Ishikawa (cell line): Measurements from ENCODE around the gene ELOVL4.
A peak's percentile ranks its signal among the peaks of the same experiment; 100 is the strongest.

Experiments used
- CEBPB ChIP-seq: IDR thresholded peaks from 2 replicates; pipeline ENCODE4 v1.6.1; 2012
- CREB1 ChIP-seq: IDR thresholded peaks from 2 replicates; pipeline ENCODE4 v1.6.1; 2012; ENCODE audit warnings: low read depth
- EGR1 ChIP-seq: IDR thresholded peaks from 2 replicates; pipeline ENCODE4 v1.6.1; 2012
- EP300 ChIP-seq: IDR thresholded peaks from 2 replicates; pipeline ENCODE4 v1.6.1; 2012; ENCODE audit warnings: borderline replicate concordance
- FOXM1 ChIP-seq: IDR thresholded peaks from 2 replicates; pipeline ENCODE4 v1.6.1; 2012; ENCODE audit warnings: low read depth, borderline replicate concordance
- MAX ChIP-seq: IDR thresholded peaks from 2 replicates; pipeline ENCODE4 v1.6.1; 2012
- NFIC ChIP-seq: IDR thresholded peaks from 2 replicates; pipeline ENCODE4 v1.6.1; 2012
- RAD21 ChIP-seq: IDR thresholded peaks from 2 replicates; pipeline ENCODE4 v1.6.1; 2012; ENCODE audit warnings: low read depth
- REST ChIP-seq: IDR thresholded peaks from 2 replicates; pipeline ENCODE4 v1.6.1; 2012; ENCODE audit warnings: low read depth, mild to moderate bottlenecking
- TAF1 ChIP-seq: IDR thresholded peaks from 2 replicates; pipeline ENCODE4 v1.6.1; 2012; ENCODE audit warnings: low read depth, mild to moderate bottlenecking
- TCF12 ChIP-seq: IDR thresholded peaks from 2 replicates; pipeline ENCODE4 v1.6.1; 2012; ENCODE audit warnings: low read depth
- TEAD4 ChIP-seq: IDR thresholded peaks from 2 replicates; pipeline ENCODE4 v1.6.1; 2012
- USF1 ChIP-seq: IDR thresholded peaks from 2 replicates; pipeline ENCODE4 v1.6.1; 2012
- YY1 ChIP-seq: IDR thresholded peaks from 2 replicates; pipeline ENCODE4 v1.6.1; 2012; ENCODE audit warnings: low read depth
- ZBTB7A ChIP-seq: IDR thresholded peaks from 2 replicates; pipeline ENCODE4 v1.6.1; 2012; ENCODE audit warnings: low read depth

Gene ELOVL4

GRCh38 chr6:79872986-79873385 is 74.4 kb downstream of the ELOVL4 start:
- TF ChIP-seq ZBTB7A (no peak), YY1 (no peak), TEAD4 (no peak), EGR1 (no peak), CREB1 (no peak), NFIC (no peak), REST (no peak), RAD21 (no peak)

- TF ChIP-seq EGR1 (no peak), REST (no peak), USF1 (no peak), NFIC (no peak), TEAD4 (no peak), CEBPB (no peak), RAD21 (no peak), FOXM1 (no peak), TCF12 (no peak), MAX (no peak), TAF1 (no peak), ZBTB7A (no peak), CREB1 (no peak), EP300 (no peak), YY1 (no peak)
Observed at GRCh38 chr6:79872303-79872702, 75.0 kb downstream of the ELOVL4 start.

GRCh38 chr6:79869600-79870084 is 77.7 kb downstream of the ELOVL4 start:
- no peak for TF ChIP-seq ZBTB7A
- TF ChIP-seq FOXM1, result no peak
- peak; percentile 70 for TF ChIP-seq RAD21
- no peak for TF ChIP-seq CREB1
- no peak for TF ChIP-seq EGR1
- 0 out of 2 replicates have a peak, but pooled peaks have one; percentile 26 for TF ChIP-seq USF1
- TF ChIP-seq YY1, result no peak
- no peak for TF ChIP-seq EP300
- TF ChIP-seq TAF1, result no peak
- no peak for TF ChIP-seq CEBPB
- peak; percentile 42; the same call in 1 of the 2 replicates for TF ChIP-seq TCF12
- TF ChIP-seq REST, result no peak
- peak; percentile 91 for TF ChIP-seq MAX
- TF ChIP-seq NFIC, result no peak

GRCh38 chr6:79869184-79869583 is 78.2 kb downstream of the ELOVL4 start:
- TF ChIP-seq CEBPB, result no peak
- no peak for TF ChIP-seq TEAD4
- TF ChIP-seq NFIC, result no peak
- TF ChIP-seq TCF12, result no peak

GRCh38 chr6:79868098-79868722 is 79.1 kb downstream of the ELOVL4 start:
- TF ChIP-seq TAF1, result no peak
- no peak for TF ChIP-seq YY1
- no peak for TF ChIP-seq EP300
- no peak for TF ChIP-seq MAX
- peak; percentile 79 for TF ChIP-seq RAD21
